HG03460 (cell line): ENCODE results near the gene PARP11.

Source experiments
- ATAC-seq: cut with Tn5 transposase; IDR thresholded peaks from one replicate; pipeline ENCODE4 v1.9.1; 2021; ENCODE audit not compliant: unreplicated experiment

The PARP11 gene

GRCh38 chr12:3775385-3776035, 97.7 kb downstream of the PARP11 start:
- ATAC-seq: no peak

- no peak for ATAC-seq
Observed at GRCh38 chr12:3772380-3772779, 100.8 kb downstream of the PARP11 start.

- ATAC-seq: no peak
Observed at GRCh38 chr12:3771853-3772252, 101.3 kb downstream of the PARP11 start.

GRCh38 chr12:3770891-3771290, 102.3 kb downstream of the PARP11 start:
- no peak for ATAC-seq

GRCh38 chr12:3768911-3769447, 104.2 kb downstream of the PARP11 start:
- no peak for ATAC-seq

GRCh38 chr12:3761116-3761735, 112.0 kb downstream of the PARP11 start:
- ATAC-seq: no peak

GRCh38 chr12:3759878-3760277, 113.3 kb downstream of the PARP11 start:
- ATAC-seq: no peak
